ENCODE measurements around the gene SLCO1A2. TPM values are rescaled to one million over a fixed set of nuclear protein-coding genes. Genes with fewer than 3 reads are reported as not detected.

The SLCO1A2 gene
- total RNA-seq, 2 experiments from 2014 or later: not detected

DNA sequence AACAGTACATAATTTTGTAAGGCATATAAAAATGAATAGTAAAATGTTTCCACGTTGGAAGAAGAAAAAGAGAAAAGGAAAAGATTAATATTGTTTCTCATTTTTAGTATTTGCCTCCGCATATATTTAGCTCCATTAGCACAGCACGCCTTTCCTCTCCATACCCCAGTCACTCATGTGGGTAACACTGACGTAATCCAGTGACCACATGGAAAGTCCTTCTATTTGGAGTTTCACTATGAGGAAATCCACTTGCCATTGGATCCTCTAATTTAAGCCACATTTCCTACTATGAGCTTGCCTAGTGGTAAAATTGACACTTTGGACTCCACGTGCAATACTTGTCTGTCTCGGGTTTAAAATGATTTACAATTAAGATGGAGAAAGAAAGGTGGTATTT is 5.7 kb upstream of the SLCO1A2 start:
- TF ChIP-seq, protein P1, sequence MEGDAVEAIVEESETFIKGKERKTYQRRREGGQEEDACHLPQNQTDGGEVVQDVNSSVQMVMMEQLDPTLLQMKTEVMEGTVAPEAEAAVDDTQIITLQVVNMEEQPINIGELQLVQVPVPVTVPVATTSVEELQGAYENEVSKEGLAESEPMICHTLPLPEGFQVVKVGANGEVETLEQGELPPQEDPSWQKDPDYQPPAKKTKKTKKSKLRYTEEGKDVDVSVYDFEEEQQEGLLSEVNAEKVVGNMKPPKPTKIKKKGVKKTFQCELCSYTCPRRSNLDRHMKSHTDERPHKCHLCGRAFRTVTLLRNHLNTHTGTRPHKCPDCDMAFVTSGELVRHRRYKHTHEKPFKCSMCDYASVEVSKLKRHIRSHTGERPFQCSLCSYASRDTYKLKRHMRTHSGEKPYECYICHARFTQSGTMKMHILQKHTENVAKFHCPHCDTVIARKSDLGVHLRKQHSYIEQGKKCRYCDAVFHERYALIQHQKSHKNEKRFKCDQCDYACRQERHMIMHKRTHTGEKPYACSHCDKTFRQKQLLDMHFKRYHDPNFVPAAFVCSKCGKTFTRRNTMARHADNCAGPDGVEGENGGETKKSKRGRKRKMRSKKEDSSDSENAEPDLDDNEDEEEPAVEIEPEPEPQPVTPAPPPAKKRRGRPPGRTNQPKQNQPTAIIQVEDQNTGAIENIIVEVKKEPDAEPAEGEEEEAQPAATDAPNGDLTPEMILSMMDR (IDR thresholded peaks at IDR 0.05): no peak
- no peaks in the 10 kb centered on the region for H3K9me3 Mint-ChIP-seq
- DNase-seq (no peak), ATAC-seq (no peak)
- peaks cover 2% of the 10 kb centered on the region for H3K27me3 Mint-ChIP-seq
- H3K36me3 Mint-ChIP-seq (ENCODE audit: low read depth): no peaks in the 10 kb centered on the region
- POLR2A ChIA-PET: no interaction called here
- peaks cover 3% of the 10 kb centered on the region for H3K4me1 Mint-ChIP-seq (ENCODE audit: low read depth)
- no peak overlapping the region for H3K27ac Mint-ChIP-seq
- intact Hi-C loops (cut with micrococcal nuclease): no loop called here
- CTCF ChIA-PET: no interaction called here
- no peak overlapping the region for H3K4me3 Mint-ChIP-seq

DNA sequence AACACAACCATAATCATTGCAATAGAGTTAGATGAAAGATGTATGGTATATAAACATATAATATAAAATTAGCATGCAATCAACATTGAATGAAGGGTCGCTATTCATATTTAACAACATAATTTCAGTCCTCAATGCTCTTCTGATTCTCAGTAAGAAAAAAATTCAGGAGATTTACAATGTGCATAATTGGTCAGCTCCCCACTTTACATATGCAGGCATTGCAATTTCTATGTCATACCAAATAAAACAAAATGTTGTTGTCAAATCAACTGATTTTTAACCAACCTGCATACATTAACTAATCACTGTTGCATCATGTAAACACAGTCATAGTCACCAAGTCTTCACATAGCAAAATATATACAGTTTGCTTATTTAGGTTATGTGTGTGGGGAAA is 5.2 kb upstream of the SLCO1A2 start:
- no peak for DNase-seq
- H3K9me3 Mint-ChIP-seq: no peaks in the 10 kb centered on the region
- intact Hi-C loops (cut with micrococcal nuclease): no loop called here
- no peaks in the 10 kb centered on the region for H3K36me3 Mint-ChIP-seq (ENCODE audit: low read depth)
- TF ChIP-seq, protein P1 (IDR thresholded peaks at IDR 0.05): no peak
- ChIA-PET POLR2A (no interaction called here), CTCF (no interaction called here)
- ATAC-seq: no peak
- peaks cover 2% of the 10 kb centered on the region for H3K27me3 Mint-ChIP-seq
- no peak overlapping the region for H3K27ac Mint-ChIP-seq
- H3K4me3 Mint-ChIP-seq: no peak overlapping the region
- H3K4me1 Mint-ChIP-seq (ENCODE audit: low read depth): peaks cover 3% of the 10 kb centered on the region

DNA sequence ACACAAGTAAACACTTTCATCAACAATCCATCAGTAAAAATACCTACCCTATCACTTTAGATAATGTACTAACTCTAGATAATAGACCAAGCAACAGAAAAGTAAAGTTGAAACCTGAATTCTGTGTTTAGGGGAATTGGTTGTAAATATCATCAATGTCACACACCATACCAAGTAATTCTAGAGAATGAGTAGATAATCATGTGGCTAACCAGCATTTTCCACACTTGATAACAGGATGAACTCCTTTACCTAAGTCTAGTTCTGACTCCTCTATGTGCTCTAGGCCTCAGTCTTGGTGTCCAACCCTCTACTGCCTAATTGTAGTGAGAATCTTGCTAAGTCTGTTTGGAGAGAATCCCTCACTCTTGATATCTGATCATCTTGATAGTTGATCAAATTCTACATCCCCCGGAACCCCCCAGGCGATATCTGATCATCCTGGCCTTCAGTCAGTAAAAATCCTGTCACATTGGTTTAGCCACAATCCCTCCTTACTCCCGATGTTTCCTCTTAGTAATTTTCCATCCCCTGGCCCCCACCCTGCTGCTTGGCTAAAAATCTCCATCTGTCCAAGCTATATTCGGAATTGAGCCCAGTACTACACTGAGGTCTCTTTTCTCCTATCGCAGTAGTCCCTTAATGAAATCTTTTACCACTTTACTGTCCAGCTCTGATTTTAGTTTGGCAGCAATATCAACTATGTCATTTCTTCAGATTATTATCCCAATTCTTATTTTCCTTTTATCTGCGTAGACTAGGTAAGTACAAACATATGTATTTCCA is 3.4 kb upstream of the SLCO1A2 start:
- intact Hi-C loops (cut with micrococcal nuclease): no loop called here
- Mint-ChIP-seq H3K27ac (no peak overlapping the region), H3K9me3 (no peaks in the 10 kb centered on the region), H3K27me3 (peaks cover 2% of the 10 kb centered on the region), H3K4me1 (ENCODE audit: low read depth) (peaks cover 3% of the 10 kb centered on the region), H3K36me3 (ENCODE audit: low read depth) (no peaks in the 10 kb centered on the region), H3K4me3 (no peak overlapping the region)
- TF ChIP-seq, protein P1 (IDR thresholded peaks at IDR 0.05): no peak
- ChIA-PET POLR2A (no interaction called here), CTCF (no interaction called here)
- DNase-seq (no peak), ATAC-seq (no peak)

DNA sequence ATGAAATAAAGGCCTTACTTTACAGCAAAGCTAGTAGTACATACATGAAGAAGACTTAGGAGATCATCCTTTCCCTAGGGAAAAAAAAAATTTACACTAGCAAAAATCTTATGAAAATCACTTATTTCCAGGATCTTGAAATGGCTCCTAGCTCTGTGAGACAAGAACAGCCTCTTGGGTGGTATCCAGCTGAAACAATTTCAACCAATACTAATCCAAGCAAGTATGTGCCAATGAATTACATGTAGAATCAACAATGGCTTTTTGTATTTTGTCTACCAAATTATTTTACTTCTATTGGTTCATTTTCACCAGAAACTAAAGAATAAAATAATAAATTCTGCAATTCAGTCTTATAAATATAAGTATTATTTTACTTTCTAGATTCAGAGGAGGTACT is 2.7 kb upstream of the SLCO1A2 start:
- ATAC-seq: no peak
- Mint-ChIP-seq H3K9me3 (no peaks in the 10 kb centered on the region), H3K27ac (no peak overlapping the region), H3K27me3 (no peaks in the 10 kb centered on the region), H3K4me3 (no peak overlapping the region), H3K4me1 (ENCODE audit: low read depth) (peaks cover 3% of the 10 kb centered on the region), H3K36me3 (ENCODE audit: low read depth) (no peaks in the 10 kb centered on the region)
- DNase-seq: no peak
- intact Hi-C loops (cut with micrococcal nuclease): no loop called here
- TF ChIP-seq, protein P1 (IDR thresholded peaks at IDR 0.05): no peak
- CTCF ChIA-PET: no interaction called here
- POLR2A ChIA-PET: no interaction called here

DNA sequence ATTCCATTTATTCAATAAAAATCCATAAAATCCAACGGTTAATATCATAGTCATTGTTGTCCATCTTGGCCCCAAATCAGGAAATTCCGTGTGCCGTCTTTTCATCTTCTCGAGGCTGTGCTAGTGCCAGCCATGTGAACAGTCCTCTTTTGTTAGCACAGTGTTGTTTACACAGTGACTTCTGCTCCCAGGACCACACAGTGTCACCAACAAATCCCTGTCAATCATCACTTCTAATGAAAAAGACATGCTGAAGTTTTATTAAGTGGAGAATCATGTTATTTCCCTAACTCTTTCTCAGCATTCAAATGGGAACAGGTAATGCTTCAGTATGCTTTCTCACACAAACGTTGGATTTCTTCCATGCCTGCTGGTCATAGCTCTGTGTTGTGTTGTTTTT is 1.9 kb upstream of the SLCO1A2 start:
- Mint-ChIP-seq H3K4me3 (no peak overlapping the region), H3K4me1 (ENCODE audit: low read depth) (peaks cover 3% of the 10 kb centered on the region), H3K27ac (no peak overlapping the region), H3K36me3 (ENCODE audit: low read depth) (no peaks in the 10 kb centered on the region), H3K9me3 (no peaks in the 10 kb centered on the region), H3K27me3 (peaks cover 4% of the 10 kb centered on the region)
- POLR2A ChIA-PET: no interaction called here
- CTCF ChIA-PET: no interaction called here
- DNase-seq (no peak), ATAC-seq (no peak)
- TF ChIP-seq, protein P1 (IDR thresholded peaks at IDR 0.05): no peak
- intact Hi-C loops (cut with micrococcal nuclease): no loop called here
